WI38 (cell line): ENCODE results near the gene PPP2R5C.
"Not testable (repeated sequence)": the region's sequence is repeated elsewhere in the genome, so short reads cannot be mapped to it uniquely, and the experiment has no call there.

Experiments used
- H3K4me3 ChIP-seq: 2 replicates; pipeline ENCODE4 v1.5.1; 2011; ENCODE audit warnings: low read depth, mild to moderate bottlenecking, control low read depth, low read length
- CTCF ChIP-seq: IDR thresholded peaks from 2 replicates; pipeline ENCODE4 v1.5.1; 2012; ENCODE audit warnings: low read depth, mild to moderate bottlenecking, control low read depth, low read length

The PPP2R5C gene

GRCh38 chr14:101736585-101736984, 24.9 kb upstream of the PPP2R5C start:
- TF ChIP-seq CTCF: no peak
- no peak overlapping the region for H3K4me3 ChIP-seq

- H3K4me3 ChIP-seq: no peak overlapping the region
- no peak for TF ChIP-seq CTCF
Measured at GRCh38 chr14:101737414-101738339, 23.8 kb upstream of the PPP2R5C start.

GRCh38 chr14:101738703-101739320, 22.7 kb upstream of the PPP2R5C start:
- no peak overlapping the region for H3K4me3 ChIP-seq
- TF ChIP-seq CTCF: no peak

- no peak for TF ChIP-seq CTCF
Measured at GRCh38 chr14:101739446-101740141, 21.9 kb upstream of the PPP2R5C start.

GRCh38 chr14:101740981-101741380, 20.5 kb upstream of the PPP2R5C start:
- no peak for TF ChIP-seq CTCF
- H3K4me3 ChIP-seq: no peak overlapping the region

More at GRCh38 chr14:101739446-101740141, 21.9 kb upstream of the PPP2R5C start:
- H3K4me3 ChIP-seq: no peak overlapping the region

GRCh38 chr14:101743701-101744100, 17.8 kb upstream of the PPP2R5C start:
- TF ChIP-seq CTCF: no peak
- H3K4me3 ChIP-seq: no peak overlapping the region

- not testable (repeated sequence) for H3K4me3 ChIP-seq
Measured at GRCh38 chr14:101744382-101744781, 17.1 kb upstream of the PPP2R5C start.

GRCh38 chr14:101749756-101750155, 11.8 kb upstream of the PPP2R5C start:
- H3K4me3 ChIP-seq: not testable (repeated sequence)
